Stimulated activated CD4-positive, alpha-beta T cell treated with anti-CD3 and anti-CD28 coated beads, TNF-alpha, amount 100 ng/mL, for 4 hours (primary cell): ENCODE results near the gene COL1A1.
A peak's percentile ranks its signal among the peaks of the same experiment; 100 is the strongest.

Experiments used
- DNase-seq, 3 experiments: peaks; one replicate each; pipeline ENCODE4 v3.0.0-alpha.2; 2020; ENCODE audit warnings: low read depth in 3 of 3

COL1A1 gene

DNA sequence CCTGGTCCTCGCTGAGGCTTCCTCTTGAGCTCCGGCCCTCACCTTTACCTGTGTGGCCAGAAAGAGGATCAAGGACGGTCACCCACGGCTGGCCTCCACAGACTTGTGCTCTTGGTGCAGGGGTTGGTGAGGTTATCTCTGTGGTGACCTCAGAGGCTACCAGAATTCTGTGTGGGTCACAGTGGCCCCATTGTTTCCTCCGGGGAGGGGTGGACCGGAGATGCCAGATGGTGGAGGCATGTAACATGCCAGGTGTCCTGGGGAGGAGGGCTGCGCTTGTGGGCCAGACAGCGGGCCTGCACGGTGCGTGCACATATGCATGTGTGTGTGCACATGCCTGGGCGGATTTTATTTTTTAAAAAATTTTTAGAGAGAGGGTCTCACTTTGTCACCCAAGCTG is 29.3 kb downstream of the COL1A1 start:
- DNase-seq: no peak

DNA sequence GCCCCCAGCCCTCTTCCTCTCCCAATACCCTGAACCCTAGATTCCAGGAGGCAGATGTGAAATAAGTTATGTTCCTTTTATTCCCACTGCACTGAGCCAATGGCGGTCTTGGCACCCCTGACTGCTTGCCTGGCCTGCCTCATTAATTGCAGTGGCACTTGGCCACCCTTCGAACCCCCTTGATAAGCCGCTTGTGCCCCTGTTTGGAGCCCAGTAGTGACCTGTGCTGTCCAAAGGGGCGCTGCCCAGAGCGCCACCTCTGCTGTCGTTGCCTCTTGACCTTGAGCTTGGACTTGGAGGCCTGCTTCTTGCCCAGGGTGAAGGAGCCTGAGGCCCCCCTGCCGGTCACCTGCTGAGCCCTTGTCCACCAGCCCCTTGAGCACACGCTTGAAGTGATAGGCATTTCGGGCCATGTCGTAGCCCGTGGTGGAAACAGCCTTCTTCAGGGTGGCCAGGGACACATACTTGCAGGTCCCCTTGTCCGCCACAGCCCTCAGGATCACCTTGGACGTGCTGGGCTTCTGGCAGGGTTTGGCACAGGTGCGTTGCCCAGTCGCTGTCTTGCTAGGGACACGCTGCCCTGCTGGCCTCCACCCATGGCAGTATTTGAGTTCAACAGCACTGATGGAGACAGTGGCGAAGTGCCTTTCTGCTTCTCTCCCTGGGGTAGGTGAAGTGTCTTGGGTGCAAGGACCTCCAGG is 29.9 kb downstream of the COL1A1 start:
- no peak for DNase-seq

DNA sequence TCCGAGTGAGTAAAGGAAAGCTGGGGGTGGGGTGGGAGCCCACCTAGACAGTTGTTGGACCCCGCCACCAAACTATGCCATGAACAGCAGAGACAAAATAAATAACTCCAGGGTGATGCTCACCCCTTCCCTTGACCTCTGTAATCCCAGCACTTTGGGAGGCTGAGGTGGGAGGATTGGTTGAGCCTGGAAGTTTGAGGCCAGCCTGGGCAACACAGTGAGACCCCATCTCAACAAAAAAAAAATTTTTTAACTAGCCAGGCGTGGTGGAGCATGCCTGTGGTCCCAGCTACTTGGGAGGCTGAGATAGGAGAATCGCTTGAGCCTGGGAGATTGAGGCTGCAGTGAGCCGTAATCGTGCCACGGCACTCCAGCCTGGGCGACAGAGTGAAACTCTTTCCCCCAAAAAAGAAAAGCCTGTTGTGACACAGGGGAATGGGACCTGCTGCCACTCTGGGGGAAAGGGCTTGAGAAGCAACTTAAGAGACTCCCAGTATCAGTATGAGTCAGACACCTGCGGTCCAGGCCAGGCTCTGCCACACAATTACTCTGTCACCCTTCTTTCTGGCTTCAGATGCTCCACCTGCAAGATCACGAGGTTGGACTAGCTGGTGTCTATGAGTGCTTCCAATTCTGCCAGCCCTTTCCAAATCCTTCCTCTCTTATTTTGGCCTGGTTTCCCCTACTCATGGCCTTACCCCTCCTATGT is 30.6 kb downstream of the COL1A1 start:
- no peak for DNase-seq

DNA sequence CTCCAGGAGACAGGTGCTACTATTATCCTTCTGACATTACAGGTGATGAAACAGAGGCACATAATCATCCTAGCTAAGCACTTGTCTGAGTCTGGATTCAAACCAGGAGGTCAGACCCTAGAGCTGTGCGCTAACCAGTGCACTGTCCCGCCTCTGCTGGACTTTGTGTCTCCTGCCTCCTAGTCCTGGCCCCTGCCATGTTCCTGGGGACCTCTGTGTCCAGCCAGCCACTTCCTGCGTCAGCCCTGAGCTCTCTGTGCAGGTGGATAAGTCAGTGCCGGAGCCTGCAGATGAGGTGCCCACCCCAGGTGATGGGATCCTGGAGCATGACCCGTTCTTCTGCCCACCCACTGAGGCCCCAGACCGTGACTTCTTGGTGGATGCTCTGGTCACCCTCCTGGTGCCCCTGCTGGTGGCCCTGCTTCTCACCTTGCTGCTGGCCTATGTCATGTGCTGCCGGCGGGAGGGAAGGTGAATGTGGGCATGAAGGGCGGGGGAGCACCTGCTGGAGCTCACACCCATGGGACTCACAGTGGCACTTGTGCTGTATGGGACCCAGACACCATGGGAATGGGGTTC is 31.5 kb downstream of the COL1A1 start:
- no peak for DNase-seq

DNA sequence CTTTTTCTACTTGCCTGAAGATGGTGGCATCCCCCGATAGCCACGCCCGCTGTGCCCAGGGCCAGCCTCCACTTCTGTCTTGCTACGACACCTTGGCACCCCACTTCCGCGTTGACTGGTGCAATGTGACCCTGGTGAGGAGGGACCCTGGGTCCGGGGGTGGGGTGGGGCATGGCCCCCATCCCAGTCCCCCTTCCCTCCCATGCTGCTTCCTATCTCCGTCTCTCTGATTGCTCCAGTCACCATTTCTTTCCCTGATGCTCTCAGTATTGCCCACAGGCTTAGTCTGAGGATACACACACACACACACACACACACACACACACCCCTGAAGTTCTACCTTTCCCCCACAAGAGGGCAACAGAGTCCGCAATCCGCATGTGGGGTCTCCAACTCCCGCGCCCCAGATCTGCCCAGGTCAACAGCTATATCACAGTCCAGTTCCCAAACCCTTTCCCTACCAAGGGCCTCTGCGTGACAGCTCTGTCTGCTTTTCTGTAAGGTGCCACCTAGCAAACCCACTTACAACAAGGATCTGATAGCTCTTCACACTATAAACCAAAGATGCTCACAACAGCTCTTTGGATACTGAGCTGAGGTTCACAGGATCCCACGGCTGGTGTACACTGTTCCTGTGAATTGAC is 32.2 kb downstream of the COL1A1 start:
- peak in 1 of 3 experiments; percentile 15 for DNase-seq

DNA sequence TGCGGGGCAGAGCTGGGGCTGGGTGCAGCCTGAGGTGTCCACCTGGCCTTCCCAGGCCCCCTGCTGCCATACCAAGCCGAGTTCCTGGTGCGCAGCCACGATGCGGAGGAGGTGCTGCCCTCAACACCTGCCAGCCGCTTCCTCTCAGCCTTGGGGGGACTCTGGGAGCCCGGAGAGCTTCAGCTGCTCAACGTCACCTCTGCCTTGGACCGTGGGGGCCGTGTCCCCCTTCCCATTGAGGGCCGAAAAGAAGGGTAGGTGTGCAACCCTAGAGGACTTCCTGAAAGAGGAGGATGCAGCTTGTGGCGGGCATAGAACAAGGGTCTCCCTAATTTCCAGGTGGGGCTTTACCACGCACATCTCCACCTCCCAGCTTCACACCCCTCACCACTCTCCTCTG is 33.1 kb downstream of the COL1A1 start:
- no peak for DNase-seq

DNA sequence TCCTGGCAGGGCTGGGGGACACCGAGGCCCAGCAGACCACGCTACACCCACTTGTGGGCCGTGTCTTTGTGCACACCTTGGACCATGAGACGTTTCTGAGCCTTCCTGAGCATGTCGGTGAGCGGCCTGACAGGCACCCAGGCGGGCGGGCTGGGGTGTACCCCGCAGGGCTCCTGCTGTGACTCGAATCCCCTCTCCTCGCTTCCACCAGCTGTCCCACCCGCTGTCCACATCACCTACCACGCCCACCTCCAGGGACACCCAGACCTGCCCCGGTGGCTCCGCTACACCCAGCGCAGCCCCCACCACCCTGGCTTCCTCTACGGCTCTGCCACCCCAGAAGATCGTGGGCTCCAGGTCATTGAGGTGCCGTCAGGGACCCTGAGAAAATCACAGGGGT is 34.1 kb downstream of the COL1A1 start:
- DNase-seq: no peak

DNA sequence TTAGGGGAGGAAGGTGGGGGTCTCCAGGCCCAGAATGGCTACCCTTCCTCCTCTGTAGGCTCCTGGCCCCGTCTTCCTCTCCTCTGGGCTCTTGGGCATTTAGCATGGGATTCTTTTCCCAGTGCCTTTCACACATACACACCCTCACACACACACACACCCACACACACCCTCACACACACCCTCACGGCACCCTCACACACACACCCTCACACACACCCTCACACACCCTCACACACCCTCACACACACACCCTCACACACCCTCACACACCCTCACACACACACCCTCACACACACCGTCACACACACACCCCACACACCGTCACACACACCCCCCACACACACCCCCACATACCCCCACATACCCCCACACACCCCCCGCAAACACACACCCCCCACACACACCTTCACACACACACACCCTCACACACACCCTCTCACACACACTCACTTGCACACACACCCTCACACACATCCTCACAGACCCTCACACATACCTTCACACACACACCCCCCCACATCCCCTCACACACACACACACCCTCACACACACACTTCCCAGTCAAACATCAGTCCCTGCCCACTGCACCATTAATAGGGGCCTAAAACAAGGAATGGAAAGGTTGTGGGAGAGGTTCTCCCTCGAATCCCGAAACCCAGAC is 34.8 kb downstream of the COL1A1 start:
- no peak for DNase-seq

DNA sequence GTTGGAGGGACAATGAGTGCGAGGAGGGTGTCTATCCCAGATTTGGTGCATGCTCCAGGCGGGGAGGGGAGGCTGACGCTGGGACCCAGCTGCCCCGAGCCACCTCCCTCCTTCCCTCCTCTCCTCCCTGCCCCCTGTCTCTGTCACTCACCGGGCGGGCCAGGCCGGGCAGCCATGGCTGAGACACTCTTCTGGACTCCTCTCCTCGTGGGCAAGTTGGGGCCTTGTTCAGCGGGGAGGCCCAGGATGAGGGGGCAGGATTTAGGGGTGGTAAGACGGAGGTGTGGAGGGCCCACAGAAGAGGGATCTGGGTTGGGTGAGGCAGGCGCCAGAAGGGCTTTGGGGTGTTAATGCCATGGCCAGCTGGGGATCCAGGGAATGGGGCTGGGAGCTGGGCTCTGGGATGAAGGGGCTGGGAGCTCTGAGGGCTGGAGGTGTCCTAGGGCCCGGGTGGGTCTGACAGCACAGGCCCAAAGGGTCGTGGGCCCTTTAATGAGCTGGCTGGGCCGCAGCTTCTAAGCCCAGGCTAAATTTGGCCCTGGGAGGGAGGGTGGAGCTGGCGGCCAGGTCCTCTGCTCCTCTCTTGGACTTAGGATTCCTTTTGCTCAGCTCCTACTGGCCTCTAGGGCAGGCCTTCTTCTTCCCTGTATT is 35.4 kb downstream of the COL1A1 start, which contains the start of gene SGCA:
Gene SGCA (plus strand): TSS at position 139 of the 651 bp plus-strand sequence. CDS start 36 bp downstream, at position 175.
- no peak for DNase-seq

DNA sequence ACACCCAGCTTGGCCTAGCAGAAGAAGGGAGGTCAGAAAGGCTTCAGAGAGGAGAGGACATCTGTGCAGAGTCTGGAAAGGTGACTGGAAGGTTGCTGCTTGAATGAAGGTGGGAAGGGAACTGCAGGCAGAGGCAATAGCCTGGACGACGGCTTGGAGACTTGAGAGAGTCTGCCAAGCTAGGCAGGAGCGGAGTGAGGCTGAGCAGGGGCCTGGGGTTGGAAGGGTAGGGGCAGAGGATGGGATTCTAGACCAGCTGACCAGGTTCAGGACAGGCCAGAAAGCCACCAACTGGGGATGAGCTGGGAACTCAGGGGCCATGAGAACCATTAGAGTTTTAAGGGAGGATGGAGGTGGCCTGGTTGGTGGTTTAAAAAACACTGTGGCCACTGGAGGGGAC is 36.0 kb downstream of the COL1A1 start:
- no peak for DNase-seq

DNA sequence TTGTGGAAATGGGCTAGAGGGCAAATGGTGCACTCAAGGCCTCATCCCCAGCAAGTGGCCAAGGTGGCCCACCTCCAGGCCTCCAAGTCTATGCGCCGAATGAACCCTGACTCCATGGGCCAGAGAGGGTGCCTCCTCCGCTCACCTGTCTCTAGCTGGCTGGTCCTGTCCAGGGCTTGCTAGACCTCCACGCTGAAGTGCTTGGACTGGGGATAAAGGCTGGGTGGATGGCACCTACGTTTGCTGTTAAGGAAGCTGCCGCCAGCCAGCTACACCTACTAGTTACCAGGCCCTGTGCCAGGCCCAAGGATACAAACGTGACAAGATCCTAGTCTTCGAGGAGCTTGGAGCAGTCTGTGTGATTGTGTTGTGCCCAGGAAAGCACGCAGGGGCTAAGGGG is 36.4 kb downstream of the COL1A1 start:
- no peak for DNase-seq

DNA sequence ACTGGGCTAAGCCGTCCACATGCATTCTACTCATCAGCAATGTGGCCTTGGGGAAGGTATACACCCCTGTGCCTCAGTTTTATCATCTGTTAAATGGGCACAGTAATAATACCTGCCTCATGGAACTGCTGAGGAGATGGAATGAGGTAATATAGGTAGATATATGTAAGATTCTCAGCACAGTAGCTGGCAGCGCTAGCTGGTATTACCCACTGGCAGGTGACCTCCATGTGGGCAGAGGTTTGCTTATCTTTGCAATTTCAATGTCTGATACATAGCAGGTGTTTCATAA is 36.8 kb downstream of the COL1A1 start:
- DNase-seq: no peak

DNA sequence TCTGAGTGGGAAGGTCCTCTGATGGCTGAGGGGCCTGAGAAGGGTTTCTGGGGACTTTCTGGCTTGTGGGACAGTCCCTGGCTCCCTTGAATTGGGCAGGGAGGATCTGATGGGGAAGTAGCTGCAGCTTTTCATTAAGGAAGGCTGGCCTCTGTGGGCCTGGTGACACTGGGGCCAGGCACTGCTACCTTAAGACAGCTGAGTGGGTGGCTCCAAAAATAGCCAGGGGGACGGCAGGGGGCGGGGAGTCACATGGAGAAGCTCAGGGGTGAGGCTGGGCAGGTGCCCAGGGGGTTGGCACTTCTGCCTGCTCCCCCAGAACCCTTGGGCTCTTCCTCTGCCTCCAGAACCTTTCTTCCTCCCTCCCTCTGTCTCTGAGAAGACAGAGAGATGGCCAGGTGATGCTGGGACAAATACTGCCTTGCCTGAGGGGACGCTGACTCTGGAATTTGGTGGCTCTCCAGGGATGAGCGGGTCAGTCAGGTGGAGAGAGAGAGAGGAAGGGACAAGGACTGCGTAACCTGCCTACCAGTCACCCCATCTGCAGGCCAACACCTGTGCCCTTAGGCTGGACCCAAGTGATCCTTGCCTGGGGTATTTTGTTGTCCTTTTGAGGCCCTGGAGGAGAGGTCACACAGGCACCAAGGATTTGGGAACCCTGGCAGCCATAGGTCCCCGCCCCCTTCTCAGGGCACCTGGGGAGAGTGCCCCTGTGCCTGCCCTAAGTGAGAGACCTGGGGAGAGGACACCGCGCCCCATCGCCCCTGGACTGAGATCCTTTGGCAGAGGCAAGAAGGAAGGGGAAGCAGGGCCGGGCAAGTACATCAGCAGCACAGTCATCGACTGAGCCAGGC is 37.4 kb downstream of the COL1A1 start:
- no peak for DNase-seq

DNA sequence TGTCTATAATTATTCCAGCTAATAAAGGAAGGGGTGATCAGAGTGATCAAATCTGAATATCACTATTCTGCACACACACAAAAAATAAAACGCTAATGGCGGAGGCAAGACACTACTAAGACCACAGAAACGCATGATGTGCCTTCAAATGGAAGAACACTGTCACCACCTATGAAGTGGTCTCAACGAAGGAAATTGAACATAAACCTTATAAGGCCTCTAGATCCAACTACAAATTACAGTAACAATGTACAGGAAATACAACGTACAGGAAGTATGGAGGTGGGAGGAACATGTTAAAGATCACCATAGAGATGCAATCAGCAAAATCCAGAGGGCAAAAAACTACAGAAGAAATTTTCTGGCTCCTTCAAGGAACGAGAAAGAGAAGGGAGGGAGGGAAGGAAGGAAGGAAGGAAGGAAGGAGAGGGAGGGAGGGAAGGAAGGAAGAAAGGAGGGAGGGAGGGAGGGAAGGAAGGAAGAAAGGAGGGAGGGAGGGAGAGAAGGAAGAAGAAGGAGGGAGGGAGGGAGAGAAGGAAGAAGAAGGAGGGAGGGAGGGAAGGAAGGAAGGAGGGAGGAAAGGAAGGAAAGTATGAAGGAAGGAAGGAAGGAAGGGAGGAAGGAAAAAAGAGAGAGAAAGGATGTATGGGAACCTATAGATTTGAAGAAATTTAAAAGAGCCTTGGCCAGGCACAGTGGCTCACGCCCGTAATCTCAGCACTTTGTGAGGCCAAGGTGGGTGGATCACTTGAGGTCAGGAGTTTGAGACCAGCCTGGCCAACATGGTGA is 38.8 kb downstream of the COL1A1 start:
- no peak for DNase-seq

DNA sequence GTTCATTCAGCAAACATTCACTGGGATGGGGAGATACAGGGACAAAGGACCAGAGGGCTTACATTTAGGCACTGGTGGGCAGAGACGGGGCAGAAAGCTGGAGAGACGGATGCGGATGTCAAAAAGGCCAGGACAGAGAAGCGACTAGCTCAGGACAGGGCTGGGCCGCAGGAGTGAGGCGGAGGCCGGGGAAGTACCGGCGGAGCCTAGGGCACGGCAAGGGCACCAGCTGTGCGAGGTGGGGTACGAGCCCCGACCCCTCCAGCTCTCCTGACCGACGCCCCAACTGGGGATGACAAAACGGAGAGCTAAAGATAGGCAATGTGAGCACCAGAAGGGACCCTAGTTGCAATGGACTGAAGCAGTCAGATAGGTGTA is 39.5 kb downstream of the COL1A1 start:
- no peak for DNase-seq

DNA sequence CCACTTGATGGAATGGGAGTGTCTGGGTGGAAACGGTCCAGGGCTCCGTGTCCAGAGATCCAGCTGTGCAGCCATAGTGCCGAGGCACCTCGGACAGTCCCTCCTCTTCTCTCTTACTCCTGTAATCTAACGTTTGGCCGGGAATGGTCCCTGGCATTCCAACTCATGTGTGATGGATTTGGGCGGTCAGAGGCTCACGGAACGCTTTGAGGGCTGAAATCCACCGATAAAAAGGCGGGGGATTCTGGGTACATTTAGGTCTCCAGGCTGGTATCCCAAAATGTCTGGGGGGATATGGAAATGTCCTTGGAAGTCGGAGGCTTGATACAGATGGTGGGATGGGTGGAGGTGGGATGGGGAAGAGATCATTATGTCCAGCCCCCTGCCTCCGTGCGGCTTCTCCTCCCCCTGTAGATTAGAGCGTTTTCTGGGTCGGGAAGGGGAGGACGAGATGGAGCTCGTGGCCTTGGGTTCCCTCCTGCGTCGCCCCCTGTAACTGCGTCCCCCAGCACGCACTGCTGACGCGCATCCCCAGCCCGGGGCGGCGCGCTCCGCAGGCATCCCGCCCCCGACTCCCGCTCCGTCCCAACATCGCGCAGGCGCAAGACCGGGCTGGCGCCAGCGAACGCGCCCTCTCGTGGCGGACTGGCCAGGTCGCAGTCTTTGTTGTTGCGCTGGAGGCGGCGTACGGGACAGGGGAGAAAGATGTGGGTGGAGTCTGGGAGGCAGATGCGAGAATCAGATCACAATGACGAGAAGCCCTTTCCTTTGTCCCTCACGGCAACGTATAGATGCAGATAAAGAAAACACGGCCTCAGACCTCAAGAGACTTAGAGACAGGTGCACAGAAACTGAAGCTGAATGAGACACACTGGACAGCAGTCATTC is 40.2 kb downstream of the COL1A1 start:
- DNase-seq: peak; percentile 90 to 95 (median 92)

DNA sequence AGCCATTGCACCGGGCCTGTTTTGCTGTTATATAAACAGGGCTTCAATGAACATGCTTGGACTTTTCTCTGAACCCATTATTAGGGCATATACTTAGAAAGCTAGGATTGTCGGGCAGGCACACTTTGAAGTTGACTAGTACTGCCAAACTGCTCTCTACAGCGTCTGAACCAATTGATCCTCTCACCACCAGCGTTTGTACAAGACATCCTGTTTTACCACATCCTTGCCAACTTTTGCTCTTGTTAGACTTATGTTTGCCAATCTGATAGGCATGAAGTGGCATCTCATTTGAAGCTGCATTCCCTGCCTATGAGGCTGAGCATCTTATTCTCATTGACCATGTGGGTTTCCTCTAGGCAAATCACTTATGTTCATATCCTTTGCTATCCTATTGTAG is 43.5 kb downstream of the COL1A1 start:
- DNase-seq: no peak

DNA sequence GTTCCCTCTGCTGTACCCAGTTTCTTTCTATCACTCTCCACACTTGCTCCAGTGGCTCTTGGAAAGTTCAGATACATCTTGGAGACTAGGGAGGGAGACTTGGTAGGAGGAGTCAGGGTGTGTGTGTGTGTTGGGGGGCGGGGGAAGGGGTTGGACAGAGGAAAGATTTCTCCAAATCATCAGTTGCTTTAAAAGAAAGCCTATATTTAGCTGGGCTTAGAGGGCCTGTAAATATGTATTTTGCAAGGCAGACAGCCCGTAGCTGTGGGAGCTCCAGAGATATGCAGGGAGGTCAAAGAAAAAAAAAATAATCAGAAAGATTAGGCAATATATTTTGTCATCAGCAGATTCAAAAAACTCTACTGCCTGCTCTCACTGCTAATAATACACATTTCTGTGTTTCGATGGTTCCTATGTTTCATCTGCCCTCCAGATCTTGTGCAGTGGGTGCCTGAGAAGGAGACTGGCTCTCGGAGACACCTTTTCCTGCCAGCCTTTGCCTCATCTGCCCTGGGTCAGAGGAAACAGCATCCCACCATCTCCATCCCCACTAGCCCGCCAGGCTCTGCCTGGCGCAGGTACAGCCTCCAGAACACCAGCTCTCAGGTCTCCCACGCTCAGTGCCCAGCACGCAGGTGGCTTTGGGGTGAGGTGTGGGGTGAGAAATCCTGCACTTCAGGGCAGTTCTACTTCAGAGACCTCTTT is 46.2 kb downstream of the COL1A1 start:
- DNase-seq: no peak
